CD4-positive, alpha-beta T cell treated with Interleukin-15 for 1 hour (primary cell): Measurements from ENCODE around the gene ASB16.

Experiments used
- DNase-seq: peaks from one replicate; pipeline ENCODE4 v3.0.0-alpha.2; 2020

ASB16 gene

GRCh38 chr17:44211281-44212265, 41.1 kb downstream of the ASB16 start:
- no peak for DNase-seq

- no peak for DNase-seq
Measured at GRCh38 chr17:44212507-44213402, 42.3 kb downstream of the ASB16 start.

- DNase-seq, result no peak
Measured at GRCh38 chr17:44213403-44214229, 43.1 kb downstream of the ASB16 start.

- no peak for DNase-seq
Measured at GRCh38 chr17:44214230-44214494, 43.7 kb downstream of the ASB16 start.

- no peak for DNase-seq
Measured at GRCh38 chr17:44214896-44215295, 44.4 kb downstream of the ASB16 start.

GRCh38 chr17:44216173-44216572, 45.7 kb downstream of the ASB16 start:
- peak; percentile 77 for DNase-seq

- no peak for DNase-seq
Measured at GRCh38 chr17:44216694-44217093, 46.2 kb downstream of the ASB16 start.

- DNase-seq, result no peak
Measured at GRCh38 chr17:44217738-44218343, 47.3 kb downstream of the ASB16 start.

- peak; percentile 91 for DNase-seq
Measured at GRCh38 chr17:44218344-44219107, 48.0 kb downstream of the ASB16 start.

- no peak for DNase-seq
Measured at GRCh38 chr17:44219108-44219615, 48.7 kb downstream of the ASB16 start.

- DNase-seq, result peak; percentile 84
Measured at GRCh38 chr17:44219616-44220212, 49.2 kb downstream of the ASB16 start, which contains the start of gene UBTF. Gene UBTF (minus strand): TSS chr17:44219675. CDS start chr17:44218229, 1,446 bp downstream.

- peak; percentile 56 for DNase-seq
Measured at GRCh38 chr17:44220213-44221083, 49.9 kb downstream of the ASB16 start.

GRCh38 chr17:44221084-44221861, 50.8 kb downstream of the ASB16 start:
- peak; percentile 68 for DNase-seq

GRCh38 chr17:44221862-44222111, 51.3 kb downstream of the ASB16 start:
- no peak for DNase-seq

- peak; percentile 59 for DNase-seq
Measured at GRCh38 chr17:44222112-44222869, 51.8 kb downstream of the ASB16 start.

GRCh38 chr17:44223541-44224071, 53.1 kb downstream of the ASB16 start:
- DNase-seq, result no peak
